KMS-11 (cell line): ENCODE results near the gene DNAJC17.

ENCODE experiments used
- H2AFZ ChIP-seq: fragments of 200-600 bp; sonication (generic); 2 replicates; pipeline ENCODE4 v1.6.1; 2016; ENCODE audit warnings: antibody characterized with exemption, mixed run types, low read depth
- H3K27ac ChIP-seq: fragments of 200-600 bp; sonication (generic); 2 replicates; pipeline ENCODE4 v1.6.1; 2016; ENCODE audit warnings: mild to moderate bottlenecking, mixed run types
- H3K27me3 ChIP-seq: fragments of 200-600 bp; sonication (generic); 2 replicates; pipeline ENCODE4 v1.6.1; 2017; ENCODE audit warnings: mild to moderate bottlenecking, low read depth, mixed run types, moderate library complexity; ENCODE audit not compliant: insufficient read depth
- H3K36me3 ChIP-seq: fragments of 200-600 bp; sonication (generic); 2 replicates; pipeline ENCODE4 v1.6.1; 2017; ENCODE audit warnings: mild to moderate bottlenecking, mixed run types; ENCODE audit not compliant: insufficient read depth
- H3K4me1 ChIP-seq: fragments of 200-600 bp; sonication (generic); 2 replicates; pipeline ENCODE4 v1.6.1; 2016; ENCODE audit warnings: mild to moderate bottlenecking, low read depth, mixed run types; ENCODE audit not compliant: poor library complexity, severe bottlenecking
- H3K4me2 ChIP-seq: fragments of 200-600 bp; sonication (generic); 2 replicates; pipeline ENCODE4 v1.7.0; 2016; ENCODE audit warnings: mild to moderate bottlenecking, mixed run types
- H3K4me3 ChIP-seq: fragments of 200-600 bp; sonication (generic); IDR thresholded peaks from 2 replicates; pipeline ENCODE4 v1.6.1; 2017; ENCODE audit warnings: low read depth, low read length, mixed read lengths; ENCODE audit not compliant: insufficient read depth
- H3K79me2 ChIP-seq: fragments of 200-600 bp; sonication (generic); 2 replicates; pipeline ENCODE4 v1.6.1; 2016; ENCODE audit warnings: low read depth, mixed run types; ENCODE audit not compliant: insufficient read depth
- H3K9ac ChIP-seq: fragments of 200-600 bp; sonication (generic); 2 replicates; pipeline ENCODE4 v1.6.1; 2016; ENCODE audit warnings: mild to moderate bottlenecking, mixed run types
- H4K20me1 ChIP-seq: fragments of 200-600 bp; sonication (generic); 2 replicates; pipeline ENCODE4 v1.6.1; 2016; ENCODE audit warnings: mild to moderate bottlenecking, mixed run types; ENCODE audit not compliant: insufficient read depth
- CTCF ChIP-seq: fragments of 200-600 bp; sonication (generic); conservative IDR thresholded peaks from 2 replicates; pipeline ENCODE4 v1.6.1; 2017; ENCODE audit warnings: low read depth, mild to moderate bottlenecking, antibody characterized with exemption, low read length, moderate library complexity, mixed read lengths

Gene DNAJC17

GRCh38 chr15:40803688-40804087 lies 3.6 kb downstream of the DNAJC17 start:
- Histone ChIP-seq H3K79me2 (no peaks in the 10 kb centered on the region), H3K4me3 (no peak overlapping the region), H4K20me1 (no peaks in the 10 kb centered on the region), H2AFZ (no peak overlapping the region), H3K9ac (no peak overlapping the region), H3K4me2 (no peak overlapping the region), H3K36me3 (no peaks in the 10 kb centered on the region), H3K27me3 (no peaks in the 10 kb centered on the region), H3K27ac (no peak overlapping the region), H3K4me1 (peaks cover 11% of the 10 kb centered on the region)
- no peak for TF ChIP-seq CTCF

- TF ChIP-seq CTCF, result no peak
- Histone ChIP-seq H3K36me3 (no peaks in the 10 kb centered on the region), H3K79me2 (no peaks in the 10 kb centered on the region), H3K4me3 (no peak overlapping the region), H2AFZ (no peak overlapping the region), H3K4me1 (peaks cover 8% of the 10 kb centered on the region), H3K27me3 (no peaks in the 10 kb centered on the region), H3K27ac (no peak overlapping the region), H3K9ac (no peak overlapping the region), H4K20me1 (no peaks in the 10 kb centered on the region), H3K4me2 (no peak overlapping the region)
Measured at GRCh38 chr15:40803076-40803475, 4.2 kb downstream of the DNAJC17 start.

- peaks cover 3% of the 10 kb centered on the region for H3K4me1 ChIP-seq
- no peaks in the 10 kb centered on the region for H3K36me3 ChIP-seq
- H3K4me3 ChIP-seq, result no peak overlapping the region
- H2AFZ ChIP-seq, result no peak overlapping the region
- no peak overlapping the region for H3K27ac ChIP-seq
- H3K27me3 ChIP-seq, result no peaks in the 10 kb centered on the region
- H3K4me2 ChIP-seq, result no peak overlapping the region
- H3K79me2 ChIP-seq, result no peaks in the 10 kb centered on the region; the same call in 1 of the 2 replicates
- H4K20me1 ChIP-seq, result no peaks in the 10 kb centered on the region
- no peak for TF ChIP-seq CTCF
- no peak overlapping the region for H3K9ac ChIP-seq
Measured at GRCh38 chr15:40799523-40799922, 7.8 kb downstream of the DNAJC17 start.

GRCh38 chr15:40796512-40796911 lies 10.8 kb downstream of the DNAJC17 start:
- Histone ChIP-seq H3K36me3 (no peaks in the 10 kb centered on the region), H3K4me3 (no peak overlapping the region), H3K4me1 (peaks cover 7% of the 10 kb centered on the region), H3K27ac (no peak overlapping the region), H3K79me2 (no peaks in the 10 kb centered on the region; the same call in 1 of the 2 replicates), H4K20me1 (no peaks in the 10 kb centered on the region), H3K27me3 (no peaks in the 10 kb centered on the region), H3K4me2 (no peak overlapping the region), H2AFZ (no peak overlapping the region), H3K9ac (no peak overlapping the region)
- TF ChIP-seq CTCF, result no peak
